ENCODE results near the gene NUDCD2.

The NUDCD2 gene

GRCh38 chr5:163459819-163460561 is at the start of gene NUDCD2:
Gene NUDCD2 (minus strand): TSS chr5:163460102. CDS start chr5:163460050, 52 bp downstream.
- DNase-seq = peak; percentile 97

- peak; percentile 39 for DNase-seq
These were observed 49.5 kb upstream of the NUDCD2 start for GRCh38 chr5:163509291-163509951.

- DNase-seq = no peak
These were observed 48.9 kb upstream of the NUDCD2 start for GRCh38 chr5:163508753-163509152.

- DNase-seq = peak; percentile 36
These were observed 46.8 kb upstream of the NUDCD2 start for GRCh38 chr5:163506726-163507125.

- DNase-seq = no peak
These were observed 46.2 kb upstream of the NUDCD2 start for GRCh38 chr5:163506095-163506457.

GRCh38 chr5:163505368-163506094 is 45.6 kb upstream of the NUDCD2 start, which contains the start of gene MAT2B:
Gene MAT2B (plus strand): TSS chr5:163505619. CDS start chr5:163505687, 68 bp downstream.
- peak; percentile 92 for DNase-seq

GRCh38 chr5:163505049-163505367 is 45.1 kb upstream of the NUDCD2 start:
- no peak for DNase-seq

GRCh38 chr5:163504079-163504931 is 44.4 kb upstream of the NUDCD2 start:
- DNase-seq = peak; percentile 28

GRCh38 chr5:163503106-163504078 is 43.5 kb upstream of the NUDCD2 start:
- peak; percentile 70 for DNase-seq

GRCh38 chr5:163502521-163502920 is 42.6 kb upstream of the NUDCD2 start:
- DNase-seq = no peak

- DNase-seq = peak; percentile 56
These were observed 39.0 kb upstream of the NUDCD2 start for GRCh38 chr5:163498886-163499285.

- no peak for DNase-seq
These were observed 37.4 kb upstream of the NUDCD2 start for GRCh38 chr5:163497315-163497714.

GRCh38 chr5:163496286-163496685 is 36.4 kb upstream of the NUDCD2 start:
- DNase-seq = peak; percentile 81

GRCh38 chr5:163489745-163490075 is 29.8 kb upstream of the NUDCD2 start:
- DNase-seq = no peak

- no peak for DNase-seq
These were observed 29.3 kb upstream of the NUDCD2 start for GRCh38 chr5:163489055-163489744.

GRCh38 chr5:163478982-163479271 is 19.0 kb upstream of the NUDCD2 start:
- DNase-seq = no peak

- no peak for DNase-seq
These were observed 18.5 kb upstream of the NUDCD2 start for GRCh38 chr5:163478126-163478981.

- DNase-seq = no peak
These were observed 15.5 kb upstream of the NUDCD2 start for GRCh38 chr5:163475411-163475810.

GRCh38 chr5:163473635-163474243 is 13.8 kb upstream of the NUDCD2 start:
- peak; percentile 13 for DNase-seq

- DNase-seq = no peak
These were observed 7.8 kb upstream of the NUDCD2 start for GRCh38 chr5:163467682-163468081.

Data from kidney glomerular epithelial cell (primary cell).